ENCODE results near the gene EYA2.

EYA2 gene

GRCh38 chr20:47216819-47217410 is 322.3 kb downstream of the EYA2 start:
- DNase-seq = no peak

DNA sequence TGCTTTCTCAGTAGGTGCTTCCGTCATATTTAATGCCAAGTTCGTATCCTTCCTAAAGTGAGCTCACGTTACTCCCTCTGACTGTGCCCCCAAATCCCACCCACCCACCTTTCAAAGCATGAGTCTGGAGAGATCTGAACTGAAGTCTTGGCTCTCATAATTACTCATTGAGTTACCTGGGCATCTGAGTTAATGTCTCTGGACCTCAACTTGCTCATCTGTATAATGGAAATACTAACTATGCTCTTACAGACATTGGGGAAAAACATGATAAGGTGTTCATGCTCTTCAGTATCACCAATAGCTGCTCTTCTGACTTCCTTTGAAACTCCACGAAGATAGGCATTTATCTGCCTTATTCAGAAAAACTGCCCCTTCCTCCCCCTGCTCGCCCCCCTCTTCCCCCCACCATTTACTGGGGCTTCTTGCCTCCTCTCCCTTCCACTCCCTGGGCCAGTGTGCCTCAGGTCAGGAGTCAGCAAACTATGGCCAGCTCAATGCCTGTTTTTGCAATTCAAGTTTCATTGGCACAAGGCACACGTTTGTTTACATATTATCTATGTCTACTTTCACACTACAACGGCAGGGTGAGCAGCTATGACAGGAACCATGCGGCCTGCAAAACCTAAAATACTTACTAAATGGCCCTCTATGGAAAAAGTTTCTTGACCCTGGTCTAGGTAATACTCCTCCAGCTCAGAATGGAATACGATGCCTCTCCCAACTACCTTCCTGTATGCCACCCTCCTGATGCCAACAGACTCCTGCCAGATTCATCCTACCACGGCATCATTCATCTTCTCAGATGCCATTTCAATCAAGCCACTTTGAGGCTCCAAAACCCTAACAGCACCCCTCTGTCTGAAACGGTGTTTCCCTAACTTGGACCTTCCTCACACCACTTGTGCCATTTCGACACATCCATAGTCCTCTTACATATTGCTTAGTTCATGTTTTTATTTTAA is 323.1 kb downstream of the EYA2 start:
- no peak for DNase-seq

- DNase-seq = peak; percentile 26
Observed at GRCh38 chr20:47220161-47220582, 325.5 kb downstream of the EYA2 start.

GRCh38 chr20:47221036-47221625 is 326.5 kb downstream of the EYA2 start:
- no peak for DNase-seq

DNA sequence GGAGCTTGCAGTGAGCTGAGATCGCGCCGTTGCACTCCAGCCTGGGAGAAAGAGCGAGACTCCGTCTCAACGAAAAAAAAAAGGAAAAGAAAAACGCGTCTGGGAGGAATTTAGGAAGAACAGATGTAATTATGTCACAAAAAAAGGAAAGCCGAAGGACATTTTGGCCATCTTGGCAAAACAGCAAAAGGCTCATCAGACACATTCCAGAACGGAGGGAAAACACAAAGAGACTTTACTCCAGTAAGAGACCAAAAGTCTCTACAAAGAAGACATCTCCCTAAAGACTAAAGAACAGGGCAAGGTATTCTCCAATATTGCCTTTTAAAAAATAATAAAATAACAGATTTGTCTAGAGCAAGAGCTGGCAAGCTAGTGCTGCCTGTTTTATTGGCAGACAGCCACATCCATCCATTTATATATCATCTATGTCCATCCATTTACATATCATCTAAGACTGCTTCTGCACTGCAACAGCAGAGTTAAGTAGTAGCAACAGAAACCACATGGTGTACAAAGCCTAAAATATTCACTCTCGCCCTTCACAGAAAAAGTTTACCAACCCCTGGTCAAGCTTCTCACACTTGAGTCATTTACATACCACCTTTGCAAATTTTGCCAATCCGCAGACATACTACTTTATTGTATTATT is 328.0 kb downstream of the EYA2 start:
- no peak for DNase-seq

GRCh38 chr20:47223896-47224295 is 329.3 kb downstream of the EYA2 start:
- no peak for DNase-seq

DNA sequence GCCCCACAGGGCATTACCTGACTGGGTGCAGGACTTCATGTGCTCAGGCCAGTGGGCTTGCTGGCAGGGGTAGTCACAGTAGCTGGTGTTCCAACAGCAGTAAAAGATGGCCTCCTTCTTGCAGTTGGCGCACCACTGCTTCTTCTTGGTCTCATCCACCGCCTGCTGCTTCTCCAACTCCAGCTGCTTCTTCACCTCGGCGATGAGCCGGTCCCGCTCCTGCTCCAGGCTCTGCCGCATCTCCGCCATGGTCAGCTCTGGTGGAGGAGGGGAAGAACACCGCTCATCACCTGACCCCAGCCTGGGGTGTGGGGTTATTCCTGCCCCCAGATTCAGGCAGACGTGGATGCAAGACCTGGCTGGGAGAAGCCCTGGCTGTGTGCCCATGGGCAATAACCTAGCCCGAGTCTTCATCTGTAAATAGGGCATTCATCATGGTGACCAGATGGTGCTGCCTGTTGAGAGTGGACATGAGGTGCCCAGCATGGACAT is 329.7 kb downstream of the EYA2 start:
- no peak for DNase-seq

- DNase-seq = no peak
Observed at GRCh38 chr20:47224857-47225256, 330.2 kb downstream of the EYA2 start.

DNA sequence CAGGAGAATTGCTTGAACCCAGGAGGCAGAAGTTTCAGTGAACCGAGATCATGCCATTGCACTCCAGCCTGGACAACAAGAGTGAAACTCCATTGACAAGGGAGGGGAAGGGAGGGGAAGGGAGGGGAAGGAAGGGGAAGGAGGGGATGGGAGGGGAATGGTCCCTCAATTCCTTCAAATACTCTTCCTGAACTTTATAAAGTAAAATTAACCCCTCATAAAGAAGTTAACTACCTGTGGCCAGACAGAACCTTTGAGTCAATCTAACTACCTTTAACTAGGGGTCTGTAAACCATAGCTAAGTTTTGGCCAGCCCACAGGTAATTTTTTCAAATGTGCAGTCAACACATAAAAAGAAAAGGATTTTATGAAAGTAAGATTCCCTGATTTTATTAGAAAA is 330.8 kb downstream of the EYA2 start:
- no peak for DNase-seq

GRCh38 chr20:47227119-47227518 is 332.5 kb downstream of the EYA2 start:
- DNase-seq = no peak

DNA sequence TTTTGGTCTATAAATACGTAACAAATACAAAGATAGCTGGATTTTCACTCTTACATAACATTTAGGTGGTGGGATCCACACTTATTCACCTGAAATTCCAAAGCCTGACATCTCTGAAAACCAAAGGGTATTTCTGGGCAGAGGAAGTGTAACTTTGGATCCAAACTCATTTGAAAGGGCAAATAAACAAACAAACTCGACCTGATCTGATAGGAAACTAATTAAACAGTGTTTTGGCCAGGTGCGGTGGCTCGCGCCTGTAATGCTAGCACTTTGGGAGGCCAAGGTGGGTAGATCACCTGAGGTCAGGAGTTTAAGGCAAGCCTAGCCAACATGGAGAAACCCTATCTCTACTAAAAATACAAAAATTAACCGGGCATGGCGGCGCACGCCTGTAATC is 332.9 kb downstream of the EYA2 start:
- DNase-seq = no peak

DNA sequence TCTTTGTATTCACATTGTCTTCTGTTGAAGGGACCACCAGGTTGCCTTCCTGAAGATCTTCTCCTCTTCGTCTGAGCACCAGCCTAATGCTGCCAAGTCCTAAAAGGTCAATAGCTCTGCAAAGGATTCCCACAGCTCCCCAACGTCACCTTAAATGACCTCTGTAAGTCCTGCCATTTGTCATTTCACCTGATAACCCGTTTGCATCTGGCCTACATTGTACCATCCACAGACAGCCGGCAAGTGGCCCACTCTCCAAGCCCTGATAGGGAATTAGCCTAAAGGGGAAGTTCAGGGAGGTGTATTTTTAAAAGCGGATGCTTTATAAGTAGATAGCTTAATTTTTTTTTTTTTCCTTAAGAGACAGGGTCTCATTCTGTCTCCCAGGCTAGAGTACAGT is 334.0 kb downstream of the EYA2 start:
- DNase-seq = no peak

DNA sequence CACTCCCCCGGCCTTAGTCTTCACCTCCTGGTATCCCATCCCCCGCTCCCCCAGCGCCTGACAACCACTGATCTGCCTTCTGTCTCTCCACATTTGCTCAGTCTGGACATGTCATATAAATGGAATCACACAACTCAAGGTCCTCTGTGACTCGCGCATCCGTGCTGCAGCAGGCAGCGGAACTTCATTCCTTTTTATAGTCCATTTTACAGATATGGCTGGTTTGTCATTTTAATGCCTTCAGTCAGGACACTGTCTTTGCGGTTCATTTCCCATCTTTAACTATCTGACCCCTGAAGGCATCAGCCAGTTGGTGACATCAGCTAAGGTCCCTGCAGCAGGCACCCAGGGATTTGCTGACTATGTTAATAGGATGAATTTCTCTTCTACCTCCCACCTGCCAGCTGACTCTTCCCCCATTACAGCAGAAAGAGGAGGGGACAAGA is 336.2 kb downstream of the EYA2 start:
- no peak for DNase-seq

- no peak for DNase-seq
Observed at GRCh38 chr20:47231382-47232039, 336.9 kb downstream of the EYA2 start.

DNA sequence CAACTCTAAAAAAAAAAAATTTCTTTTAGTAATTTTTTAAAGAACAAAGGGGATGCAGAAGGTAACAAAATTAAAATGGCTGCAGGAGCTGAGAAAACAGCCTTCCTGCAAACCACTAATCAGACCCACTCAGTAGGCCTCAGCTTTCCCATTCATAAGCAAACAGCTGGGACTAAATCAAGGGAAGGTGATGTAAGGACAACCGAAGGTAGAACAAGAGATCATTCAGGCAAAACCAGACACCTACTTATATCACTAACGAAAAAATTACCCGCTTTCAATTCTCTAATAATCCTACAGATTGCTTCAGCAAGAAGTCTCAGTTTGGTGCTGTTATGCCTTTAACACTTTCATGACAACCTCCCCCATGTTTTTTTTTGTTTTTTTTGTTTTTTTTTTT is 337.9 kb downstream of the EYA2 start:
- DNase-seq = no peak

DNA sequence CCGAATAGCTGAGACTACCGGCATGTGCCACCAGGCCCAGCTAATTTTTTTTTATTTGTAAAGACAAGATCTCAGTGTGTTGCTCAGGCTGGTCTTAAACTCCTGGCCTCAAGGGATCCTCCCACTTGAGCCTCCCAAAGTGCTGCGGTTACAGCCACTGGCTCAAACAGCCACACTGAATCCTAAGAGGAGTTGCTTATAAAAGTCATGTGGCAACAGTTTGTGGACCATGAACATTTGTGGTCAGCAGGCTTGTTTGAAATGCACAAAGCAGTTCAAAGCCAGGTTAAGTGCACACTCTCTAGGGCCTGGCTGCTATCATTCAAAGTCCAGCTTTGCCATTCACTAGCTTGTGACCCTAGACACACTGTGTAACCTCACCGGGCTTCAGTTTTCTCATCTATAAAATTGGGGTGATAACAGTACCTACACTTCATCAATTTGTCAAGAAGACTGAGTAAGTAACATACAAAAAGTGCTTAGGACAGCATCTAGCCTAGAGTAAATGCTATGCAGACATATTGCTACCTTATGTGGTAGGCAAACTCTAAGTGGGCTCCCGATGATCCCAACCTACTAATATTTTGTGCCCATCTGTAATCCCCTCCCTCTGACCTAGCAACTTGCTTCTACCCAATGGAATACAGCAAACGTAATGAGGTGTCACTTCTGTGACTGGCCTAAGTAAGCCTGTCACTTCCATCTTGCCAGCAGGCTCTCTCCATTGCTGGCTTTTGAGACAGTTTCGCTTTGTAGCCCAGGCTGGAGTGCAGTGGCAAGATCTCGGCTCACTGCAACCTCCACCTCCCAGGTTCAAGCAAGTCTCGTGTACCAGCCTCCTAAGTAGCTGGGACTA is 338.9 kb downstream of the EYA2 start:
- no peak for DNase-seq

GRCh38 chr20:47235111-47235510 is 340.5 kb downstream of the EYA2 start:
- DNase-seq = no peak

DNA sequence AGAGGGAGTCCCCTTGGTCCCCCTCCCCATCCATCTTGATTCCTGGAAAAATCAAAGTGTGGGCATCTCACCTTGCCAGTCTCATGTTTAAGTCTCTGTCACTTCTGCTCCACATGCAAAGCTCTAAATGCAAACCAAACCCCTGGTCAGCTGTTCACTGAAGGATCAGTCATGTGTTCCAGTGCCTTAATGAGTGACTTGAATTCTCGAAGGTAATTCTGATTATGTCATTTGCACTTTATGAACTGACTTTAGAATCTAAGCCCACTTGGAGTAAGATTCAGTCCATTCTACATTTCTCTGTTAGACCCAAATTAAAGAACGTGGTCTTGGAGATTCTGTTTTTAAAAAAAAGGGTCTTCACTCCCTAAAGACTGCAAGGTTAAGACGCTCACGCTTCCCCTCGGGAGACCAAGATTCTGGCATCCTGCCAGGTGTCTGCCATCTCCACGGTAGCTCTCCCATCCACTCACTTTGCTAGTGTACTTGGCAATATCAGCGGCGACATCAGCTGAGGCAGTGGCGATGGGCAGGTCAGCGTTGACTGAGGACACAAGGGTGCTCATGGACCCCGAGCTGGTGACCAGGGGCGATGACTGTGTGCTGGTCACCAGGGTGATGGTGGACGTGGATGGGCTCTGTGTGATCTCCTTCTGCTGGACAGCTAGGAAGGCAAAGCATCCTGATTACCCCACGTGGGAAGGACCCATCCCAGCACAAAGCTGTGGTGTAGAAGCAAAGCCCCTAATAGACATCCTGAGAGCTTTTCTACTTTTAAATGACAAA is 341.4 kb downstream of the EYA2 start:
- no peak for DNase-seq

DNA sequence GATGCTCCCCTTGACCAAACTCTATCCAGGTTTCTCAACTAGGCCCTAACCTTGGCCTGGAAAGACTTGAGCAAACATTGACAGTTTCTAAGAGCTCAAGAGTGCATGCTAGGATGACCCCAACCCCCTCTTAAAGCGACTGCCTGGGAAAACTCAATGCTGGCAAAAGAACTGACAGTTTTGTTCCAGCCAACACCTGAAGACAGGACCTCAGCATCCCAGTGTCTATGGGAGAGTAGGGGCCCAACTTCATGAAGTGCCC is 341.9 kb downstream of the EYA2 start:
- no peak for DNase-seq

DNA sequence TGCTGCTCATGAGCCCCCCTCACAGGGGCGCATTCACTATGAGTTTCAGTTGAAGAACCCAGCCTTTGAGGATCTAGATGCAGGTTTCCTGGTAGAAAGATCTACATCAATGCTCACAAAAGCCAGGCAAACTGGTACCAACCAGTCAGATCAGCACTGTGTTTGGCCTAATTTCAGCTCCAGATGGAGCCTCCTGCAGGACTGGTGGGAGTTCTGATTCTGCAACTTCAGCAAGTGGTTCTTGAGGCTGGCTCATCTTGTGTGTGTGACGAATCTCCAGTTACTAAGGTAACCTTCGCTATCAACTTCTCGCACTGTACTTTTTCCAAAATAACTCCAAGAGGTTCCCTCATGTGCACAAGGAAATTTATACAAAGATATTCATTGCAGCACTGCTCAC is 343.1 kb downstream of the EYA2 start:
- DNase-seq = no peak

All from activated CD4-positive, alpha-beta T cell treated with anti-CD3 and anti-CD28 coated beads for 1 hour (primary cell).